ENCODE measurements around the gene PHF20.
"Not testable (repeated sequence)": the region's sequence is repeated elsewhere in the genome, so short reads cannot be mapped to it uniquely, and the experiment has no call there.

The PHF20 gene

GRCh38 chr20:35739294-35740163, 32.3 kb upstream of the PHF20 start:
- DNase-seq = no peak

- peak; percentile 100 for DNase-seq
These were observed 29.7 kb upstream of the PHF20 start, which contains the start of gene RBM39 for GRCh38 chr20:35741892-35742740. RBM39 (minus strand) TSS chr20:35742260; CDS start chr20:35740874, 1,386 bp downstream.

DNA sequence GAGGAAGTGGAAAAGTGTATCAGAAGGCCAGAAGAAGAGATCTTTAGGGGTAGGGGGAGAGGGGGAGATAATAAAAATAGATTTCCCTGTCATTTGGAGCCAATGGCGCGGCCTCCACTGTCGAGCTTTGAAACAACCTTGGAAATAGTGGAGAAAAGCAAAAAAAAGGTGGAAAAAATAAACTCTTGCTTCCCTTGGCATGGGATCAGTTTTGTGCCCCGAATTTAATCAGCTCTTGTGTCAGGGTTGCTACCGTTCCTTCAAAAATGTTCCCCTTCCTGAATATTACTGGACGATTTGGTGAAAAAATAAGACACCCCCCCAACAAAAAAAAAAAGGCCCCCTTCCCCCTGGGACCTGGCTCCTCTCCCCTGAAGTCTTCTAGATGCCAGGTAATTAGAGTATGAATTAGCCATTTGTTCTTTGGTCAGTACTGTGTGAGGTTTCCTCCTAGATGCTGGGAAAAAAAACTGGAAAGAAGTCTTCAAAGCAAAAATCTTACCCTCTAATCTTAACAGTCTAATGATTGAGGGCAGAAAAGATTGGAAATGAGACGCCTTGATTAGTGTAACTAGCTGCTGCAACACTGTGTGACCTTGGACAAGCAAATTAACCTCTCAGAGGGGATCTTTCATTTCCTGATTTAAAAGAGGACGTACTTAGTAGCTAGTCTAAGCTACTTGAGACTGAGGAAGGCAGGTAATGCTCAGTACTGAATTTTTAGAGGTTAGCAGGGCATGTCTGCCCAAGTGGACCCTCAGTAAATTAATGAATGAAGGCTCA, 28.9 kb upstream of the PHF20 start:
- DNase-seq = peak; percentile 44

- DNase-seq = no peak
These were observed 27.9 kb upstream of the PHF20 start for GRCh38 chr20:35743693-35744491.

- not testable (repeated sequence) for DNase-seq
These were observed 27.3 kb upstream of the PHF20 start for GRCh38 chr20:35744492-35744841.

GRCh38 chr20:35750611-35751010, 21.2 kb upstream of the PHF20 start:
- DNase-seq = no peak

- no peak for DNase-seq
These were observed 15.4 kb upstream of the PHF20 start for GRCh38 chr20:35756404-35756803.

- DNase-seq = no peak
These were observed 14.6 kb upstream of the PHF20 start for GRCh38 chr20:35757098-35757705.

- DNase-seq = not testable (repeated sequence)
These were observed 10.3 kb upstream of the PHF20 start for GRCh38 chr20:35761548-35761947.

GRCh38 chr20:35762461-35762860, 9.4 kb upstream of the PHF20 start:
- DNase-seq = no peak

- DNase-seq = not testable (repeated sequence)
These were observed 6.9 kb upstream of the PHF20 start for GRCh38 chr20:35764936-35765335.

DNA sequence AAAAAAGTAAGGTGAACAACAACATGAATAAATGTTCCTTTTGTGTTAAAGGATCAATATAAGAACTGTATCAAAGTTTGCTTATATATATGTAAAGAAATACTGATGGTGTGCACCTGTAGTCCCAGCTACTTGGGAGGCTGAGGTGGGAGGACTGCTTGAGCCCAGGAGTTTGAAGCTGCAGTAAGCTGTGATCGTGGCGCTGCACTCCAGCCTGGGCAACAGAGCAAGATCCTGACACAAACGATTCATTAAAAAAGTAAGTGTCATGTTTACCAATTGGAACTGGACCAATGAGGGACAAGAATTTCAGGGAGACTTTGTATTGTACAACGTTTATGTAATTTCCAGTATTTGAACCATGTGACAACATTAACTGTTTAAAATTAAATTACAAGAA, 5.0 kb upstream of the PHF20 start:
- no peak for DNase-seq

GRCh38 chr20:35767683-35768481, 3.9 kb upstream of the PHF20 start:
- no peak for DNase-seq

DNA sequence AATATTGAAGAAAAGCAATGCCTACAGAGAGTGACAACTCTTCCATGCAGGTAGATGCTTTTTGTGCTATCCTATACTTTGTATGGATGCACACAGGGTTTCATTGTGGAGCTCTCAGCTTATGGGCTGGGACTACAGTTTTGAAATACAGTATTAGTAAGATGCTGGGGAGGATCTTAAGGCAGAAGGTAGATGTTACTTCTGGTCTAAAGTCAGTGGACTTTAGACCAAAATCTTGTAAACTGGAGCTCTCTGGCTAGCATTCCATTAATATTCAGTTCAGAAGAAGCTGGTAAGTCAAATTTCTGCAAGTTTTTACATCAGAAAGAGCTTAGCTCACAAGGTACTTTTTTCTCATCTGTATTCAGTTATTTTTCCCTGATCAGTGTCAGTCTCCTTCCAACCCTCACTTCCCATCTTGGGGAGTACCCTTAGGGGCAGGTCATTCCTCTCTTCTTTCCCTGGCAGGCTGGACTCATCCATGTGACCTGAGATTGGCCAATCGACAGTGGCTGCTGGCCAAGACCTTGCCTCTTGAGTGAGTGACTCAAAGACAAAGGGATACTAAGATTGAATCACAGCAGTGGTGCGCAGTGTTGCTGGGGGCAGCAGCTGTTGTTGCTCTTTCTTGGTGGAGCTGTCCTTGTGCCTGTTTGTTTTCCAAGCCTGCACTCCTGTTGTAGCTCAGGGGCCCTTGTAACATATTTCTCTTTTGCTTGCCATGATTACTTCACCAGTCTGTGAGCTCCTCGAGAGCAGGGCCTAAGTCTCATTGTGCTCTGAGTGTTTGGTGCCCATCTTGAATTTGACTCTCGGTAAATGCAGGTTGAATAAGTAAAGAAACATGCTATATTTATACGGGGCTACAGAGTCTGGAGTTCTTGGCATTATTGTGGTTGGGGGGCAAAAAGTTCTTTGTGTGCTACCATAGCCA, 2.8 kb upstream of the PHF20 start:
- DNase-seq = peak; percentile 20

DNA sequence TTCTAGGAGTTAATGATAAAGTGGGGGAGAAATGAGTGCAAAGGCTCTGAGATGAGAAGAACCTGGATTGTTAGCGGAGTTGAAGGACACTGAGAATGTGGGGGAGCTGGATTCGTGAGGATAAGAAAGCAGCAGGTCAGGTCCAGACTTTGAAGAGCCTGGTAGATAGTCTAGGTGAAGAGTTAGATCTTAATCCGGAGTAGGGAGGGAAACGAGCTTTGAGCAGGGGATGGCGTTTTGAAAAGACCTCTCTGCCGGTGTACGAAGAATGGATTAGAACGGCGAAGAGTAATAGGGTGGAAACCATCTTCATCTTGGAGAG, 487 bp upstream of the PHF20 start:
- no peak for DNase-seq

GRCh38 chr20:35772563-35773058, 796 bp downstream of the PHF20 start:
- DNase-seq = no peak

GRCh38 chr20:35773154-35773751, 1.4 kb downstream of the PHF20 start:
- DNase-seq = no peak

- no peak for DNase-seq
These were observed 2.6 kb downstream of the PHF20 start for GRCh38 chr20:35774391-35774790.

DNA sequence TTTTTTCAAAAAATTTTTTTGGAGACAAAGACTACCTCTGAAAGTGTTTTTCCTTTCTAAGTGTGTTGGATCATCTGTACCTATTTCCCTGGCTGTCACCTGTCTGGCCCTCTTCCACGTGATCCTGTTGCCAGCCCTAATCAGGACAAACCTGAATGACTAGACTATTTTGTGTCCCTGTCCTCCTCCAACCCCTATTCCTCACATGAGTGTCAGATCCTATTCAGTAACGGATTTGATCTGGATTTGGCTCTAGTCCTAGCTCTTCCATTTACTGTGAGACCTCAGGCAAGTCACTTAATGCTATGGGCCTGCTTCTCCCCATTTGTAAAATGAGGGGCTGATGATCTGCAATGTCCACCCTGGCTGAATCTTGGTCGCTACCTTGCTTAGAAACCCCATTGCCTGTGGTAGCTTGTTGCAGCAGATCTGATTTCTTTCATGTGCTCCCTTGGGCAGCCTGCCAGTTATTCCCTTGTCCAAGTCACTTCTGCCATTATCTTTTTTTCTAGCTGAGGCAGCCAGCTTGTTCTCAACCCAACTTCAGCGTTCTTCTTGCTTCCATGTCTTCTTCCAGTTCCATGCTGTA, 4.8 kb downstream of the PHF20 start:
- DNase-seq = peak; percentile 26
